ENCODE data around the gene KCNK5. TPM values are rescaled to one million over a fixed set of nuclear protein-coding genes. Genes with fewer than 3 reads are reported as not detected.

Gene KCNK5
- total RNA-seq, 1 donor from 2014 or later: 42.6 TPM

- Mint-ChIP-seq H3K9me3 (peaks cover 7% of the 10 kb centered on the region), H3K36me3 (ENCODE audit: low read depth) (peaks cover 94% of the 10 kb centered on the region), H3K27me3 (ENCODE audit: low read depth) (no peaks in the 10 kb centered on the region), H3K27ac (peak overlapping the region; percentile 85), H3K4me1 (ENCODE audit: low read depth) (peaks cover 80% of the 10 kb centered on the region), H3K4me3 (ENCODE audit: low read depth) (peak overlapping the region; percentile 74)
- DNase-seq (ENCODE audit: low spot score): no peak
- intact Hi-C loops (cut with micrococcal nuclease): loop anchor here (10.0 kb wide), 1 partner anchor 137 kb away; no protein-coding TSS in a partner anchor
Measured at GRCh38 chr6:39221779-39222641, 7.3 kb downstream of the KCNK5 start.

GRCh38 chr6:39221115-39221514 lies 8.2 kb downstream of the KCNK5 start:
- Mint-ChIP-seq H3K9me3 (peaks cover 7% of the 10 kb centered on the region), H3K36me3 (ENCODE audit: low read depth) (peaks cover 86% of the 10 kb centered on the region), H3K4me1 (ENCODE audit: low read depth) (peaks cover 78% of the 10 kb centered on the region), H3K27me3 (ENCODE audit: low read depth) (no peaks in the 10 kb centered on the region), H3K4me3 (ENCODE audit: low read depth) (no peak overlapping the region), H3K27ac (peak overlapping the region; percentile 38)
- no peak for DNase-seq (ENCODE audit: low spot score)
- intact Hi-C loops (cut with micrococcal nuclease): loop anchor here (10.0 kb wide), 1 partner anchor 136 kb away; no protein-coding TSS in a partner anchor

- DNase-seq (ENCODE audit: low spot score): no peak
- no peak overlapping the region for H3K4me3 Mint-ChIP-seq (ENCODE audit: low read depth)
- peaks cover 82% of the 10 kb centered on the region for H3K36me3 Mint-ChIP-seq (ENCODE audit: low read depth)
- H3K27me3 Mint-ChIP-seq (ENCODE audit: low read depth): no peaks in the 10 kb centered on the region
- H3K4me1 Mint-ChIP-seq (ENCODE audit: low read depth): peaks cover 77% of the 10 kb centered on the region
- peaks cover 7% of the 10 kb centered on the region for H3K9me3 Mint-ChIP-seq
- H3K27ac Mint-ChIP-seq: peak overlapping the region; percentile 77
- intact Hi-C loops (cut with micrococcal nuclease): no loop called here
Measured at GRCh38 chr6:39218868-39219567, 10.3 kb downstream of the KCNK5 start.

GRCh38 chr6:39217177-39217864 lies 12.0 kb downstream of the KCNK5 start:
- Mint-ChIP-seq H3K27ac (peak overlapping the region; percentile 24), H3K9me3 (no peaks in the 10 kb centered on the region), H3K36me3 (ENCODE audit: low read depth) (peaks cover 79% of the 10 kb centered on the region), H3K27me3 (ENCODE audit: low read depth) (no peaks in the 10 kb centered on the region), H3K4me1 (ENCODE audit: low read depth) (peaks cover 65% of the 10 kb centered on the region), H3K4me3 (ENCODE audit: low read depth) (no peak overlapping the region)
- intact Hi-C loops (cut with micrococcal nuclease): no loop called here
- DNase-seq (ENCODE audit: low spot score): no peak

- Mint-ChIP-seq H3K27ac (no peak overlapping the region), H3K4me3 (ENCODE audit: low read depth) (no peak overlapping the region), H3K9me3 (no peaks in the 10 kb centered on the region), H3K36me3 (ENCODE audit: low read depth) (peaks cover 71% of the 10 kb centered on the region), H3K27me3 (ENCODE audit: low read depth) (no peaks in the 10 kb centered on the region), H3K4me1 (ENCODE audit: low read depth) (peaks cover 57% of the 10 kb centered on the region)
- intact Hi-C loops (cut with micrococcal nuclease): no loop called here
- no peak for DNase-seq (ENCODE audit: low spot score)
Measured at GRCh38 chr6:39215640-39216158, 13.6 kb downstream of the KCNK5 start.

- Mint-ChIP-seq H3K4me1 (ENCODE audit: low read depth) (peaks cover 58% of the 10 kb centered on the region), H3K27ac (no peak overlapping the region), H3K4me3 (ENCODE audit: low read depth) (no peak overlapping the region), H3K27me3 (ENCODE audit: low read depth) (no peaks in the 10 kb centered on the region), H3K36me3 (ENCODE audit: low read depth) (peaks cover 72% of the 10 kb centered on the region), H3K9me3 (no peaks in the 10 kb centered on the region)
- no peak for DNase-seq (ENCODE audit: low spot score)
- intact Hi-C loops (cut with micrococcal nuclease): no loop called here
Measured at GRCh38 chr6:39214846-39215639, 14.2 kb downstream of the KCNK5 start.

- H3K27ac Mint-ChIP-seq: peak overlapping the region; percentile 38
Measured at GRCh38 chr6:39214120-39214813, 15.0 kb downstream of the KCNK5 start.

GRCh38 chr6:39213195-39213920 lies 15.9 kb downstream of the KCNK5 start:
- Mint-ChIP-seq H3K4me3 (ENCODE audit: low read depth) (no peak overlapping the region), H3K9me3 (no peaks in the 10 kb centered on the region), H3K4me1 (ENCODE audit: low read depth) (peaks cover 60% of the 10 kb centered on the region), H3K36me3 (ENCODE audit: low read depth) (peaks cover 72% of the 10 kb centered on the region), H3K27ac (peak overlapping the region; percentile 17), H3K27me3 (ENCODE audit: low read depth) (no peaks in the 10 kb centered on the region)
- intact Hi-C loops (cut with micrococcal nuclease): no loop called here
- no peak for DNase-seq (ENCODE audit: low spot score)

More at GRCh38 chr6:39214120-39214813, 15.0 kb downstream of the KCNK5 start:
- Mint-ChIP-seq H3K4me1 (ENCODE audit: low read depth) (peaks cover 59% of the 10 kb centered on the region), H3K4me3 (ENCODE audit: low read depth) (no peak overlapping the region), H3K9me3 (no peaks in the 10 kb centered on the region), H3K36me3 (ENCODE audit: low read depth) (peaks cover 74% of the 10 kb centered on the region), H3K27me3 (ENCODE audit: low read depth) (no peaks in the 10 kb centered on the region)
- intact Hi-C loops (cut with micrococcal nuclease): no loop called here
- DNase-seq (ENCODE audit: low spot score): no peak

GRCh38 chr6:39211183-39211582 lies 18.1 kb downstream of the KCNK5 start:
- Mint-ChIP-seq H3K36me3 (ENCODE audit: low read depth) (peaks cover 73% of the 10 kb centered on the region), H3K4me3 (ENCODE audit: low read depth) (no peak overlapping the region), H3K4me1 (ENCODE audit: low read depth) (peaks cover 66% of the 10 kb centered on the region), H3K27me3 (ENCODE audit: low read depth) (no peaks in the 10 kb centered on the region), H3K27ac (peak overlapping the region; percentile 38), H3K9me3 (no peaks in the 10 kb centered on the region)
- intact Hi-C loops (cut with micrococcal nuclease): no loop called here
- no peak for DNase-seq (ENCODE audit: low spot score)

GRCh38 chr6:39210450-39210849 lies 18.8 kb downstream of the KCNK5 start:
- H3K36me3 Mint-ChIP-seq (ENCODE audit: low read depth): peaks cover 70% of the 10 kb centered on the region
- peaks cover 62% of the 10 kb centered on the region for H3K4me1 Mint-ChIP-seq (ENCODE audit: low read depth)

GRCh38 chr6:39209911-39210310 lies 19.4 kb downstream of the KCNK5 start:
- Mint-ChIP-seq H3K27ac (peak overlapping the region; percentile 73), H3K4me1 (ENCODE audit: low read depth) (peaks cover 56% of the 10 kb centered on the region), H3K36me3 (ENCODE audit: low read depth) (peaks cover 65% of the 10 kb centered on the region), H3K4me3 (ENCODE audit: low read depth) (no peak overlapping the region), H3K9me3 (no peaks in the 10 kb centered on the region), H3K27me3 (ENCODE audit: low read depth) (no peaks in the 10 kb centered on the region)
- DNase-seq (ENCODE audit: low spot score): no peak
- intact Hi-C loops (cut with micrococcal nuclease): no loop called here

More at GRCh38 chr6:39210450-39210849, 18.8 kb downstream of the KCNK5 start:
- Mint-ChIP-seq H3K4me3 (ENCODE audit: low read depth) (no peak overlapping the region), H3K9me3 (no peaks in the 10 kb centered on the region), H3K27me3 (ENCODE audit: low read depth) (no peaks in the 10 kb centered on the region), H3K27ac (peak overlapping the region; percentile 73)
- no peak for DNase-seq (ENCODE audit: low spot score)
- intact Hi-C loops (cut with micrococcal nuclease): no loop called here
